GM23338 (cell line): ENCODE measurements around the gene NOSTRIN.

ENCODE experiments used
- CTCF ChIP-seq, 2 experiments: fragments of 200-600 bp in 1 of 2; sonication (generic) in 1 of 2; conservative IDR thresholded peaks; 2 replicates each; pipeline versions ENCODE4 v1.5.1 to v1.6.1; 2016 to 2017; ENCODE audit warnings: antibody characterized with exemption in 2 of 2, low read depth in 2 of 2, mild to moderate bottlenecking in 2 of 2, moderate library complexity in 1 of 2
- EZH2 ChIP-seq: fragments of 200-600 bp; sonication (generic); IDR thresholded peaks from one replicate; pipeline ENCODE4 v1.8.0; 2017; ENCODE audit warnings: antibody characterized with exemption, mild to moderate bottlenecking, low read depth; ENCODE audit not compliant: unreplicated experiment
- NANOG ChIP-seq: IDR thresholded peaks from 2 replicates; pipeline ENCODE4 v1.6.1; 2016; ENCODE audit warnings: antibody characterized with exemption, borderline replicate concordance
- POLR2AphosphoS5 ChIP-seq: IDR thresholded peaks from 2 replicates; pipeline ENCODE4 v1.6.1; 2016; ENCODE audit warnings: antibody characterized with exemption, low read depth
- REST ChIP-seq: IDR thresholded peaks from one replicate; pipeline ENCODE4 v1.6.1; 2018; ENCODE audit warnings: antibody characterized with exemption; ENCODE audit not compliant: unreplicated experiment

GRCh38 chr2:168894101-168894500, 91.7 kb downstream of the NOSTRIN start:
- TF ChIP-seq CTCF (conservative IDR thresholded peaks at IDR 0.05; ENCODE audit: low read depth in 2 of 2) (no peak), EZH2 (no peak), REST (no peak), NANOG (no peak), POLR2AphosphoS5 (no peak)
